Fibroblast of mammary gland (primary cell): ENCODE data around the gene CD59.
"Not testable (repeated sequence)": the region's sequence is repeated elsewhere in the genome, so short reads cannot be mapped to it uniquely, and the experiment has no call there.

ENCODE experiments used
- DNase-seq: peaks from one replicate; pipeline ENCODE4 v3.0.0-alpha.2; 2010; ENCODE audit warnings: low read depth
- H3K4me3 ChIP-seq: 2 replicates; pipeline ENCODE4 v1.5.1; 2011; ENCODE audit warnings: low read depth, mild to moderate bottlenecking, low read length, moderate library complexity; ENCODE audit not compliant: control insufficient read depth
- CTCF ChIP-seq: conservative IDR thresholded peaks from 2 replicates; pipeline ENCODE4 v1.5.1; 2011; ENCODE audit warnings: low read depth, low read length, inconsistent platforms; ENCODE audit not compliant: control insufficient read depth, insufficient read depth

The CD59 gene

GRCh38 chr11:33734441-33735270 is 1.6 kb downstream of the CD59 start:
- peak overlapping the region; percentile 75 for H3K4me3 ChIP-seq
- DNase-seq = peak; percentile 59
- TF ChIP-seq CTCF = no peak

GRCh38 chr11:33733980-33734379 is 2.2 kb downstream of the CD59 start:
- TF ChIP-seq CTCF = no peak
- H3K4me3 ChIP-seq = peak overlapping the region; percentile 75
- no peak for DNase-seq

- peak; percentile 69 for DNase-seq
- H3K4me3 ChIP-seq = no peak overlapping the region
- no peak for TF ChIP-seq CTCF
These were observed 4.3 kb downstream of the CD59 start for GRCh38 chr11:33731723-33732531.

DNA sequence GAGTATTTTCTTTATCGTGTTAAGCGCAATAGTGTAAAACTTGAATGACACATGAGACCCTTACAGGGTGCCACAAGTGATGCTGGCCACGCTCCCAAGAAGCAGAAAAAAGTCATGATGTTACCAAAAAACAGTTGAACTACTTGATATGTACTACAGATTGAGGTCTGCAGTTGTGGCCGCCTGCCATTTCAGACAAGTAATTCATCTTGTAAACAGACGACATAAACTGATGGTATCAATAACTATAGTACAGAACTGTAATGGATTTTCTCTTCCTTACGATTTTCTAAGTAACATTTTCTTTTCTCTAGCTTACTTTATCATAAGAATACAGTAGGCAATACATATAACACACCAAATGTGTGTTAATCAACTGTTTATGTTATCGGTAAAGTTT is 5.5 kb downstream of the CD59 start:
- DNase-seq = no peak
- no peak overlapping the region for H3K4me3 ChIP-seq
- no peak for TF ChIP-seq CTCF

- H3K4me3 ChIP-seq, DNase-seq: not testable (repeated sequence)
These were observed 7.1 kb downstream of the CD59 start for GRCh38 chr11:33729072-33729664.

DNA sequence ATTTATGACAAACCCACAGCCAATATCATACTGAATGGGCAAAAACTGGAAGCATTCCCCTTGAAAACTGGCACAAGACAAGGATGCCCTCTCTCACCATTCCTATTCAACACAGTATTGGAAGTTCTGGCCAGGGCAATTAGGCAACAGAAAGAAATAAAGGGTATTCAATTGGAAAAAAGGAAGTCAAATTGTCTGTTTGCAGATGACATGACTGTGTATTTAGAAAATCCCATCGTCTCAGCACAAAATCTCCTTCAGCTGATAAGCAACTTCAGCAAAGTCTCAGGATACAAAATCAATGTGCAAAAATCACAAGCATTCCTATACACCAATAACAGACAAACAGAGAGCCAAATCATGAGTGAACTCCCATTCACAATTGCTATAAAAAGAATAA is 8.7 kb downstream of the CD59 start:
- H3K4me3 ChIP-seq, DNase-seq: not testable (repeated sequence)

DNA sequence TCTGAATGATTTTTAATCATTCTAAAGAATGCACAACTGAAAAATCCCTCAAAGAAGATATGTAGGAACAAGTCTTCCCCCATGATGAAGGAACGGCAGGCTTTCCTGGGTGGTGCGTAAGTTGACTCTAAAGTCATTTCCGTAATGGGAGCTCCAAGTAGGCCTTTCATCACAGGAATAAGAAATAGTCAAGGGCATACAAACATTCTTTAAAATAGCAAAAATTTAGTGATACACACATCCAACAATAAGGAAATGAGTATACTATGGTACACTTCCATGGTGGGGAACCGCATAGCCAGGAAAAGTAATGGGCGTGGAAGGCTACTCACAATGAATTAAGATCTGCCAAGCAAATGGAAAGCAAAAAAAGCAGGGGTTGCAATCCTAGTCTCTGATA is 10.7 kb downstream of the CD59 start:
- TF ChIP-seq CTCF = no peak
- no peak overlapping the region for H3K4me3 ChIP-seq
- DNase-seq = no peak
